ENCODE data around the gene ZNF284. TPM values are rescaled to one million over a fixed set of nuclear protein-coding genes. Genes with fewer than 3 reads are reported as not detected.

ZNF284 gene
- total and polyA plus RNA-seq, 3 donors from 2014 or later = 0.96 to 1.5 (median 1.0) TPM

DNA sequence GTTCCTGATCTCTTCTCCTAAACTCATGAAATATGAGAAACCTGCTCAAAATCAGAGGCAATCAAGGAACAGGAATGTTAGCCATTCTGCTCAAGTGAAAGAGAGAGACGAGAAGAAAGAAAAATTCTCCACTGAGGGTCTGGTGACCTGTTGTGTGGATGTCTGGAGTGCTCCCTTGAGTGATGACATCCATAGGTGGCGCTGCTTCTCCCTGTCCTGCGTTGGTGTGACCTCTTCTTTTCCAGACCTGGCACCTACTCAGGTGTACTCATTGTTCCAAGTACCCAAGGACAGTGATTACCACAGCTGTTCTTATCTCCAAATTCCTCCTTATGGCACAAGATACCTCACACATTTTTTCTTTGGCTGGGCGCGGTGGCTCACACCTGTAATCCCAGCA lies 16.1 kb upstream of the ZNF284 start:
- Histone ChIP-seq H3K4me3 (no peak overlapping the region), H3K27me3 (no peaks in the 10 kb centered on the region), H3K36me3 (ENCODE audit: low read depth, missing control alignments) (no peaks in the 10 kb centered on the region), H3K27ac (no peak overlapping the region), H3K9me3 (no peaks in the 10 kb centered on the region), H3K4me1 (peaks cover 6% of the 10 kb centered on the region)
- WGBS, 2 donors = 70 to 90% methylated on average over 5 of the region's 5 CpGs
- TF ChIP-seq POLR2A (IDR thresholded peaks at IDR 0.05) = no peak
- TF ChIP-seq, protein P1, sequence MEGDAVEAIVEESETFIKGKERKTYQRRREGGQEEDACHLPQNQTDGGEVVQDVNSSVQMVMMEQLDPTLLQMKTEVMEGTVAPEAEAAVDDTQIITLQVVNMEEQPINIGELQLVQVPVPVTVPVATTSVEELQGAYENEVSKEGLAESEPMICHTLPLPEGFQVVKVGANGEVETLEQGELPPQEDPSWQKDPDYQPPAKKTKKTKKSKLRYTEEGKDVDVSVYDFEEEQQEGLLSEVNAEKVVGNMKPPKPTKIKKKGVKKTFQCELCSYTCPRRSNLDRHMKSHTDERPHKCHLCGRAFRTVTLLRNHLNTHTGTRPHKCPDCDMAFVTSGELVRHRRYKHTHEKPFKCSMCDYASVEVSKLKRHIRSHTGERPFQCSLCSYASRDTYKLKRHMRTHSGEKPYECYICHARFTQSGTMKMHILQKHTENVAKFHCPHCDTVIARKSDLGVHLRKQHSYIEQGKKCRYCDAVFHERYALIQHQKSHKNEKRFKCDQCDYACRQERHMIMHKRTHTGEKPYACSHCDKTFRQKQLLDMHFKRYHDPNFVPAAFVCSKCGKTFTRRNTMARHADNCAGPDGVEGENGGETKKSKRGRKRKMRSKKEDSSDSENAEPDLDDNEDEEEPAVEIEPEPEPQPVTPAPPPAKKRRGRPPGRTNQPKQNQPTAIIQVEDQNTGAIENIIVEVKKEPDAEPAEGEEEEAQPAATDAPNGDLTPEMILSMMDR (IDR thresholded peaks at IDR 0.05) = no peak
- no peak for DNase-seq
- intact Hi-C loops (cut with DNase I; ENCODE audit: low total_unique reads) = loop anchor here (10.0 kb wide), 1 partner anchor 59 kb away; the partner anchor contains the start of gene ZNF225

DNA sequence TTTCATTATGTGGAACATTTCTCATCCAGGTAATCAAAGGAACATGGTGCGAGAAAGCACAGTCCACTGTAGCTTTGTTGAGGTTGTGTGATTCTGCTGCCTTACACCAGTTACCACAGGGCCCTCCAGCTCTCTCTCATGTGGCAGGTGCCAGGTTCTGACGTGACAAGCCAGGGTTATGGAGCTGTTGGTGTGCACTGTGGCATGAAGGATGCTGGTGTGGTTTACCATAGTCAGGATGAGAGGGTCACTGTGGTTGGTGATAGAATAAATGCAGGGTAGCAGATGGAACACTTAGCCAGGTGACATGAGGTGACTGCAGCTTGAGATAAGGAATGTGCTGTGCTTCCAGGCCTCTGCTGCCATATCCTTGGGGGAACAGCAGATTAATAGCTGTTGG lies 12.7 kb upstream of the ZNF284 start:
- Histone ChIP-seq H3K27me3 (no peaks in the 10 kb centered on the region), H3K36me3 (ENCODE audit: low read depth, missing control alignments) (no peaks in the 10 kb centered on the region), H3K4me3 (no peak overlapping the region), H3K27ac (no peak overlapping the region), H3K9me3 (no peaks in the 10 kb centered on the region), H3K4me1 (no peaks in the 10 kb centered on the region)
- no peak for DNase-seq
- TF ChIP-seq, protein P1 (IDR thresholded peaks at IDR 0.05) = no peak
- TF ChIP-seq POLR2A (IDR thresholded peaks at IDR 0.05) = no peak
- WGBS, 2 donors = 100% methylated on average over 2 of the region's 2 CpGs
- intact Hi-C loops (cut with DNase I; ENCODE audit: low total_unique reads) = loop anchor here (10.0 kb wide), 1 partner anchor 56 kb away; the partner anchor contains the start of gene ZNF225

DNA sequence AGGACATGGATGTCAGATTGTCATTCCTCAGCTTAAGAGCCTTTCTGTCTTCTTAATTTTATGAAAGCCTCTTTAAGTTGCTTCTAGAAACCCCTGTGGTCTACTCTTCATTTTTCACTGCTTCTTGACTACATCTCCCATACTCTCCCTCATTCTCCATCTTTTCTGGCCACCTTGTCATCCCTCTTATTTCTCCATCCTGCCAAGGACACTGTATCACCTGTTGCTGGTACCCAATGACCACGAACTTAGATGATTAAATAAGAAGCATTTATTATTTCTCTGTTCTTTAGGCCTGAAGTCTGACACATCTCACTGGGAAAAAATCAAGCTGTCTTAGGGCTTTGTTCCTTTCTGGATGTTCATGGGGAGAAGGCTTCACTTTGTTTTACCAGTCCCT lies 10.9 kb upstream of the ZNF284 start:
- intact Hi-C loops (cut with DNase I; ENCODE audit: low total_unique reads) = no loop called here
- DNase-seq = no peak
- no peaks in the 10 kb centered on the region for H3K4me1 ChIP-seq
- TF ChIP-seq, protein P1 (IDR thresholded peaks at IDR 0.05) = no peak
- TF ChIP-seq POLR2A (IDR thresholded peaks at IDR 0.05) = no peak
- no peaks in the 10 kb centered on the region for H3K9me3 ChIP-seq
- H3K4me3 ChIP-seq = no peak overlapping the region
- no peaks in the 10 kb centered on the region for H3K36me3 ChIP-seq (ENCODE audit: low read depth, missing control alignments)
- H3K27me3 ChIP-seq = no peaks in the 10 kb centered on the region
- WGBS, 2 donors = 100% methylated on average over 1 of the region's 1 CpG
- H3K27ac ChIP-seq = no peak overlapping the region

DNA sequence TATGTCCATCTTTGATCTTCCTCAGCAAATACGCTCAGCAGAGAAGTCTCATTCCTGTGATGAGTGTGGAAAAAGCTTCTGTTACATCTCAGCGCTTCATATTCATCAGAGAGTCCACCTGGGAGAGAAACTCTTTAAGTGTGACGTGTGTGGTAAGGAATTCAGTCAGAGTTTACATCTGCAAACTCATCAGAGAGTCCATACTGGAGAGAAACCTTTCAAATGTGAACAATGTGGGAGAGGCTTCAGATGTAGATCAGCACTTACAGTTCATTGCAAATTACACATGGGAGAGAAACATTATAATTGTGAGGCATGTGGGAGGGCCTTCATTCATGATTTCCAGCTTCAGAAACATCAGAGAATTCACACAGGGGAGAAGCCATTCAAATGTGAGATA lies 5.7 kb upstream of the ZNF284 start:
- Histone ChIP-seq H3K27me3 (no peaks in the 10 kb centered on the region), H3K4me3 (no peak overlapping the region), H3K27ac (no peak overlapping the region), H3K36me3 (ENCODE audit: low read depth, missing control alignments) (no peaks in the 10 kb centered on the region), H3K4me1 (no peaks in the 10 kb centered on the region), H3K9me3 (no peaks in the 10 kb centered on the region)
- intact Hi-C loops (cut with DNase I; ENCODE audit: low total_unique reads) = no loop called here
- TF ChIP-seq, protein P1 (IDR thresholded peaks at IDR 0.05) = no peak
- no peak for TF ChIP-seq POLR2A (IDR thresholded peaks at IDR 0.05)
- DNase-seq = no peak
- WGBS, 2 donors = 63 to 65% methylated on average over 3 of the region's 3 CpGs

DNA sequence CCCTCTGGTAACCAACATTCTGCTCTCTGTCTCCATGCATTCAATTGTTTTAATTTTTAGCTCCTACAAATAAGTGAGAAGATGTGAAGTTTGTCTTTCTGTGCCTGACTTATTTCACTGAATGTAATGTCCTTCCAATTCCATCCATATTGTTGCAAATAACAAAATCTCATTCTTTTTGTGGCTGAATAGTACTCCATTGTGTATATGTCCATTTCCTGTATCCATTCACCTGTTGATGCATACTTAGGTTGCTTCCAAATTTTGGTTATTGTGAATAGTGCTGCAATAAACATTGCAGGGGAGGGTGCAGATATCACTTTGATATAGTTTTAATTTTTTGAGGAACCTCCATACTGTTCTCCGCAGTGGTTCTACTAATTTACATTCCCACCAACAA lies 2.5 kb upstream of the ZNF284 start:
- H3K27ac ChIP-seq = no peak overlapping the region
- H3K9me3 ChIP-seq = no peaks in the 10 kb centered on the region
- DNase-seq = no peak

More for the DNA sequence above, 2.5 kb upstream of the ZNF284 start:
- intact Hi-C loops (cut with DNase I; ENCODE audit: low total_unique reads) = no loop called here
- no peak overlapping the region for H3K4me3 ChIP-seq
- no peaks in the 10 kb centered on the region for H3K27me3 ChIP-seq
- TF ChIP-seq, protein P1 (IDR thresholded peaks at IDR 0.05) = no peak
- no peak for TF ChIP-seq POLR2A (IDR thresholded peaks at IDR 0.05)
- WGBS, 2 donors = 88 to 90% methylated on average over 1 of the region's 1 CpG
- H3K4me1 ChIP-seq = no peaks in the 10 kb centered on the region
- no peaks in the 10 kb centered on the region for H3K36me3 ChIP-seq (ENCODE audit: low read depth, missing control alignments)
